Esophagus muscularis mucosa (tissue), 4 donors: Measurements from ENCODE around the gene TGFBR2. TPM values are rescaled to one million over a fixed set of nuclear protein-coding genes. Genes with fewer than 3 reads are reported as not detected.

ENCODE experiments used
- DNase-seq: peaks from one replicate; pipeline ENCODE4 v3.0.0-alpha.2; 2017; ENCODE audit errors: extremely low spot score
- H3K27ac ChIP-seq, 4 donors: fragments of 200-600 bp; sonication (generic); replicated peaks in 1 of 4; 1 replicate in 3 of 4; 2 replicates in 1 of 4; pipeline ENCODE4 v1.5.1; 2016 to 2019; ENCODE audit warnings: mild to moderate bottlenecking in 1 of 4
- H3K27me3 ChIP-seq, 4 donors: fragments of 200-600 bp; sonication (generic); one replicate each; pipeline versions ENCODE4 v1.5.1 to v1.6.0; 2016 to 2019
- H3K36me3 ChIP-seq, 4 donors: fragments of 200-600 bp; sonication (generic); one replicate each; pipeline ENCODE4 v1.5.1; 2016 to 2019
- H3K4me1 ChIP-seq, 4 donors: fragments of 200-600 bp; sonication (generic); one replicate each; pipeline ENCODE4 v1.5.1; 2016 to 2019
- H3K4me3 ChIP-seq, 4 donors: fragments of 200-600 bp; sonication (generic); 1 replicate in 2 of 4; 2 replicates in 2 of 4; pipeline ENCODE4 v1.5.1; 2016 to 2019; ENCODE audit warnings: mild to moderate bottlenecking in 4 of 4, moderate library complexity in 1 of 4
- H3K9me3 ChIP-seq, 4 donors: fragments of 200-600 bp; sonication (generic); 1 replicate in 3 of 4; 2 replicates in 1 of 4; pipeline ENCODE4 v1.5.1; 2016 to 2019
- CTCF ChIP-seq, 3 experiments: fragments of 200-600 bp in 2 of 3; fragments of 450-650 bp in 1 of 3; sonication (generic) in 2 of 3; IDR thresholded peaks; one replicate each; pipeline ENCODE4 v1.5.1; 2017 to 2019; ENCODE audit warnings: antibody characterized with exemption in 3 of 3, mild to moderate bottlenecking in 2 of 3, moderate library complexity in 1 of 3
- EP300 ChIP-seq: sonication (generic); formaldehyde crosslinking; IDR thresholded peaks from one replicate; pipeline ENCODE4 v1.6.1; 2017; ENCODE audit warnings: antibody characterized with exemption
- POLR2A ChIP-seq: fragments of 450-650 bp; IDR thresholded peaks from one replicate; pipeline ENCODE4 v1.6.1; 2017; ENCODE audit warnings: antibody characterized with exemption, moderate library complexity, mild to moderate bottlenecking, low read depth
- POLR2AphosphoS5 ChIP-seq, 2 donors: sonication (generic); formaldehyde crosslinking; IDR thresholded peaks; one replicate each; pipeline ENCODE4 v1.6.1; 2017; ENCODE audit warnings: antibody characterized with exemption in 2 of 2
- WGBS: methylation state at CpG from one replicate; pipeline ENCODE4 v1.1.5; 2018; 5-methylcytosine and 5-hydroxymethylcytosine counted together
- intact Hi-C: fragments of 100-400 bp; cut with DNase I; formaldehyde crosslinking; loops from one replicate; pipeline ENCODE4 v1.15.1; 2023
- total RNA-seq, 4 donors: library from RNA; depleted of rRNA; stranded (reverse); fragments of >200 nt; gene quantifications; one replicate each; pipeline versions ENCODE4 v1.1.0 to v1.2.1, GENCODE V29; 2016

The TGFBR2 gene
- total RNA-seq, 4 donors from 2014 or later, result 202 to 292 (median 261) TPM

GRCh38 chr3:30671527-30672286 is 65.3 kb downstream of the TGFBR2 start:
- 97% methylated on average over 19 of the region's 20 CpGs for WGBS
- TF ChIP-seq POLR2AphosphoS5 (IDR thresholded peaks at IDR 0.05), result peak in 1 of 2 donors; percentile 12
- no peak for TF ChIP-seq POLR2A
- intact Hi-C loops, result no loop called here
- no peaks in the 10 kb centered on the region for H3K27me3 ChIP-seq
- peak overlapping the region in 3 of 4 donors; percentile 24 to 67 (median 64) for H3K27ac ChIP-seq
- no peaks in the 10 kb centered on the region for H3K9me3 ChIP-seq
- no peak overlapping the region for H3K4me3 ChIP-seq
- H3K4me1 ChIP-seq, result peaks cover 35 to 78% (median 70%) of the 10 kb centered on the region in 4 donors
- H3K36me3 ChIP-seq, result peaks cover 30 to 82% (median 56%) of the 10 kb centered on the region in 4 donors
- DNase-seq, result no peak

- no peak for TF ChIP-seq EP300
- TF ChIP-seq POLR2AphosphoS5 (IDR thresholded peaks at IDR 0.05), result peak in 1 of 2 donors; percentile 0
- intact Hi-C loops, result no loop called here
- H3K36me3 ChIP-seq, result peaks cover 33 to 88% (median 59%) of the 10 kb centered on the region in 4 donors
- H3K4me3 ChIP-seq, result no peak overlapping the region
- no peaks in the 10 kb centered on the region for H3K9me3 ChIP-seq
- H3K4me1 ChIP-seq, result peaks cover 36 to 78% (median 70%) of the 10 kb centered on the region in 4 donors
- H3K27me3 ChIP-seq, result no peaks in the 10 kb centered on the region
- no peak for DNase-seq
- 80% methylated on average over 1 of the region's 4 CpGs for WGBS
- peak overlapping the region; percentile 24 to 67 (median 54) for H3K27ac ChIP-seq
Observed at GRCh38 chr3:30672287-30672735, 65.9 kb downstream of the TGFBR2 start.

- H3K27ac ChIP-seq, result peak overlapping the region; percentile 24 to 67 (median 54)
- TF ChIP-seq CTCF (IDR thresholded peaks at IDR 0.05) (peak in 2 of 3 experiments; percentile 14 to 21), POLR2AphosphoS5 (IDR thresholded peaks at IDR 0.05) (peak in 1 of 2 donors; percentile 51), EP300 (no peak), POLR2A (no peak)
- intact Hi-C loops, result no loop called here
- no peaks in the 10 kb centered on the region for H3K9me3 ChIP-seq
- WGBS, result 52% methylated on average over 4 of the region's 4 CpGs
- H3K4me3 ChIP-seq, result no peak overlapping the region
- H3K36me3 ChIP-seq, result peaks cover 33 to 95% (median 64%) of the 10 kb centered on the region in 4 donors
- no peaks in the 10 kb centered on the region for H3K27me3 ChIP-seq
- H3K4me1 ChIP-seq, result peaks cover 36 to 78% (median 69%) of the 10 kb centered on the region in 4 donors
- DNase-seq, result no peak
Observed at GRCh38 chr3:30672959-30673358, 66.6 kb downstream of the TGFBR2 start.

- peaks cover 39 to 96% (median 70%) of the 10 kb centered on the region in 4 donors for H3K36me3 ChIP-seq
Observed at GRCh38 chr3:30673425-30674341, 67.3 kb downstream of the TGFBR2 start.

More at GRCh38 chr3:30673425-30674341, 67.3 kb downstream of the TGFBR2 start:
- DNase-seq, result no peak
- peaks cover 37 to 80% (median 73%) of the 10 kb centered on the region in 4 donors for H3K4me1 ChIP-seq
- intact Hi-C loops, result no loop called here
- H3K4me3 ChIP-seq, result no peak overlapping the region
- peak overlapping the region; percentile 41 to 67 (median 54) for H3K27ac ChIP-seq
- no peaks in the 10 kb centered on the region for H3K9me3 ChIP-seq
- TF ChIP-seq POLR2A (no peak), POLR2AphosphoS5 (IDR thresholded peaks at IDR 0.05) (no peak), CTCF (IDR thresholded peaks at IDR 0.05) (no peak), EP300 (no peak)
- 77% methylated on average over 6 of the region's 6 CpGs for WGBS
- H3K27me3 ChIP-seq, result no peaks in the 10 kb centered on the region
